Panc1 (cell line): Measurements from ENCODE around the gene MYBBP1A. TPM values are rescaled to one million over a fixed set of nuclear protein-coding genes. Genes with fewer than 3 reads are reported as not detected.

Experiments used
- ATAC-seq: fragments of 200-7000 bp; cut with Tn5 transposase; 2 replicates; pipeline ENCODE4 v1.9.1; 2020; ENCODE audit warnings: mild to moderate bottlenecking, moderate library complexity
- BruUV-seq: library from RNA; stranded (reverse); fragments of 400-500 nt; replicated peaks from 2 replicates; lab custom pipeline; 2021; lab: Mats Ljungman, UMichigan
- CTCF ChIA-PET: fragments of 300-600 bp; sonication (Branson Sonifier 250); formaldehyde crosslinking; loops from one replicate; lab custom pipeline; 2022; ENCODE audit warnings: antibody characterized with exemption; lab: Charles Lee
- POLR2A ChIA-PET: fragments of 300-600 bp; sonication (Branson Sonifier 250); formaldehyde crosslinking; loops from one replicate; lab custom pipeline; 2022; ENCODE audit warnings: antibody characterized with exemption; lab: Charles Lee
- DNase-seq: peaks from one replicate; pipeline ENCODE4 v3.0.0-alpha.2; 2010; ENCODE audit warnings: low read depth, low spot score
- H3K27ac ChIP-seq: 2 replicates; pipeline ENCODE4 v1.5.1; 2011; ENCODE audit warnings: mild to moderate bottlenecking, low read length, inconsistent platforms
- H3K27me3 ChIP-seq: fragments of 200-500 bp; sonication (Bioruptor generic); 2 replicates; pipeline ENCODE4 v1.6.0; 2014; ENCODE audit warnings: low read length, inconsistent platforms; ENCODE audit not compliant: control insufficient read depth, insufficient read depth
- H3K36me3 ChIP-seq: fragments of 200-500 bp; sonication (Bioruptor generic); 2 replicates; pipeline ENCODE4 v1.5.1; 2014; ENCODE audit warnings: inconsistent platforms, mild to moderate bottlenecking, low read length, moderate library complexity; ENCODE audit not compliant: control insufficient read depth, insufficient read depth
- H3K4me1 ChIP-seq: 2 replicates; pipeline ENCODE4 v1.5.1; 2011; ENCODE audit warnings: inconsistent platforms, mild to moderate bottlenecking, low read length, moderate library complexity; ENCODE audit not compliant: control insufficient read depth, insufficient read depth
- H3K4me3 ChIP-seq, 2 experiments: 2 replicates each; pipeline ENCODE4 v1.5.1; 2011 to 2012; ENCODE audit warnings: low read depth in 2 of 2, low read length in 2 of 2, mild to moderate bottlenecking in 2 of 2, inconsistent platforms in 1 of 2, moderate library complexity in 1 of 2
- H3K9me3 ChIP-seq: fragments of 200-500 bp; sonication (Bioruptor generic); 2 replicates; pipeline ENCODE4 v1.5.1; 2014; ENCODE audit warnings: low read depth, mild to moderate bottlenecking, inconsistent platforms, low read length, moderate library complexity; ENCODE audit not compliant: control insufficient read depth, insufficient read depth
- POLR2AphosphoS5 ChIP-seq: IDR thresholded peaks from 2 replicates; pipeline ENCODE4 v1.6.1; 2012; ENCODE audit warnings: mild to moderate bottlenecking, low read depth, low read length, moderate library complexity
- SIN3A ChIP-seq: IDR thresholded peaks from 2 replicates; pipeline ENCODE4 v1.6.1; 2012; ENCODE audit warnings: low read depth, mild to moderate bottlenecking, low read length, moderate library complexity, borderline replicate concordance; ENCODE audit not compliant: insufficient read depth
- TCF7L2 ChIP-seq: IDR thresholded peaks from 2 replicates; pipeline ENCODE4 v1.6.1; 2011; ENCODE audit warnings: mild to moderate bottlenecking, low read depth, low read length, inconsistent platforms
- in situ Hi-C: cut with HindIII; loops from 2 replicates; pipeline ENCODE4 v1.10.0; 2016; ENCODE audit warnings: low sequenced_read_pairs, low pct_unique_long_range_greater_than_20kb
- intact Hi-C: fragments of 100-400 bp; cut with micrococcal nuclease; formaldehyde crosslinking; loops from one replicate; pipeline ENCODE4 v1.10.0; 2022; ENCODE audit not compliant: unreplicated experiment
- total RNA-seq: library from RNA; stranded (reverse); gene quantifications from one replicate; pipeline ENCODE4 v1.2.1, GENCODE V29; 2021; ENCODE audit not compliant: unreplicated experiment
- TF ChIP-seq, protein P1 (sequence below): fragments of 450-650 bp; IDR thresholded peaks from 2 replicates; pipeline ENCODE4 v1.5.1; 2017; ENCODE audit warnings: mild to moderate bottlenecking
- TF ChIP-seq, protein P2 (sequence below), 2 experiments: IDR thresholded peaks; 2 replicates each; pipeline ENCODE4 v1.6.1; 2011 to 2012; ENCODE audit warnings: low read depth in 2 of 2, control low read depth in 1 of 2, low read length in 1 of 2, mild to moderate bottlenecking in 1 of 2, moderate library complexity in 1 of 2; ENCODE audit not compliant: insufficient read depth in 1 of 2

MYBBP1A gene
- total RNA-seq, 1 experiment from 2014 or later = 95.6 TPM

GRCh38 chr17:4513113-4514032 lies 41.8 kb downstream of the MYBBP1A start:
- no TSS peak for BruUV-seq
- intact Hi-C loops (no loop called here), in situ Hi-C loops (no loop called here)
- H3K4me1 ChIP-seq = no peaks in the 10 kb centered on the region
- no peaks in the 10 kb centered on the region for H3K27me3 ChIP-seq
- ATAC-seq = no peak
- ChIA-PET POLR2A (no interaction called here), CTCF (interaction anchor here (0.5 to 0.6 kb wide), 2 partner anchors 91 to 211 kb away, joined by 3 read pairs; no protein-coding TSS in a partner anchor)
- TF ChIP-seq POLR2AphosphoS5 = no peak
- TF ChIP-seq TCF7L2 = no peak
- no peak for TF ChIP-seq SIN3A
- TF ChIP-seq, protein P1, sequence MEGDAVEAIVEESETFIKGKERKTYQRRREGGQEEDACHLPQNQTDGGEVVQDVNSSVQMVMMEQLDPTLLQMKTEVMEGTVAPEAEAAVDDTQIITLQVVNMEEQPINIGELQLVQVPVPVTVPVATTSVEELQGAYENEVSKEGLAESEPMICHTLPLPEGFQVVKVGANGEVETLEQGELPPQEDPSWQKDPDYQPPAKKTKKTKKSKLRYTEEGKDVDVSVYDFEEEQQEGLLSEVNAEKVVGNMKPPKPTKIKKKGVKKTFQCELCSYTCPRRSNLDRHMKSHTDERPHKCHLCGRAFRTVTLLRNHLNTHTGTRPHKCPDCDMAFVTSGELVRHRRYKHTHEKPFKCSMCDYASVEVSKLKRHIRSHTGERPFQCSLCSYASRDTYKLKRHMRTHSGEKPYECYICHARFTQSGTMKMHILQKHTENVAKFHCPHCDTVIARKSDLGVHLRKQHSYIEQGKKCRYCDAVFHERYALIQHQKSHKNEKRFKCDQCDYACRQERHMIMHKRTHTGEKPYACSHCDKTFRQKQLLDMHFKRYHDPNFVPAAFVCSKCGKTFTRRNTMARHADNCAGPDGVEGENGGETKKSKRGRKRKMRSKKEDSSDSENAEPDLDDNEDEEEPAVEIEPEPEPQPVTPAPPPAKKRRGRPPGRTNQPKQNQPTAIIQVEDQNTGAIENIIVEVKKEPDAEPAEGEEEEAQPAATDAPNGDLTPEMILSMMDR = no peak
- TF ChIP-seq, protein P2, sequence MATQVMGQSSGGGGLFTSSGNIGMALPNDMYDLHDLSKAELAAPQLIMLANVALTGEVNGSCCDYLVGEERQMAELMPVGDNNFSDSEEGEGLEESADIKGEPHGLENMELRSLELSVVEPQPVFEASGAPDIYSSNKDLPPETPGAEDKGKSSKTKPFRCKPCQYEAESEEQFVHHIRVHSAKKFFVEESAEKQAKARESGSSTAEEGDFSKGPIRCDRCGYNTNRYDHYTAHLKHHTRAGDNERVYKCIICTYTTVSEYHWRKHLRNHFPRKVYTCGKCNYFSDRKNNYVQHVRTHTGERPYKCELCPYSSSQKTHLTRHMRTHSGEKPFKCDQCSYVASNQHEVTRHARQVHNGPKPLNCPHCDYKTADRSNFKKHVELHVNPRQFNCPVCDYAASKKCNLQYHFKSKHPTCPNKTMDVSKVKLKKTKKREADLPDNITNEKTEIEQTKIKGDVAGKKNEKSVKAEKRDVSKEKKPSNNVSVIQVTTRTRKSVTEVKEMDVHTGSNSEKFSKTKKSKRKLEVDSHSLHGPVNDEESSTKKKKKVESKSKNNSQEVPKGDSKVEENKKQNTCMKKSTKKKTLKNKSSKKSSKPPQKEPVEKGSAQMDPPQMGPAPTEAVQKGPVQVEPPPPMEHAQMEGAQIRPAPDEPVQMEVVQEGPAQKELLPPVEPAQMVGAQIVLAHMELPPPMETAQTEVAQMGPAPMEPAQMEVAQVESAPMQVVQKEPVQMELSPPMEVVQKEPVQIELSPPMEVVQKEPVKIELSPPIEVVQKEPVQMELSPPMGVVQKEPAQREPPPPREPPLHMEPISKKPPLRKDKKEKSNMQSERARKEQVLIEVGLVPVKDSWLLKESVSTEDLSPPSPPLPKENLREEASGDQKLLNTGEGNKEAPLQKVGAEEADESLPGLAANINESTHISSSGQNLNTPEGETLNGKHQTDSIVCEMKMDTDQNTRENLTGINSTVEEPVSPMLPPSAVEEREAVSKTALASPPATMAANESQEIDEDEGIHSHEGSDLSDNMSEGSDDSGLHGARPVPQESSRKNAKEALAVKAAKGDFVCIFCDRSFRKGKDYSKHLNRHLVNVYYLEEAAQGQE (IDR thresholded peaks at IDR 0.05; ENCODE audit: insufficient read depth in 1 of 2, low read depth in 2 of 2, low read length in 1 of 2) = no peak
- no peak for DNase-seq
- no peak overlapping the region for H3K27ac ChIP-seq
- H3K9me3 ChIP-seq = no peaks in the 10 kb centered on the region
- H3K4me3 ChIP-seq = no peak overlapping the region
- no peaks in the 10 kb centered on the region for H3K36me3 ChIP-seq

- DNase-seq = no peak
- no peak for ATAC-seq
- intact Hi-C loops (no loop called here), in situ Hi-C loops (no loop called here)
- Histone ChIP-seq H3K4me3 (no peak overlapping the region), H3K36me3 (no peaks in the 10 kb centered on the region), H3K27ac (no peak overlapping the region), H3K4me1 (no peaks in the 10 kb centered on the region), H3K27me3 (no peaks in the 10 kb centered on the region), H3K9me3 (no peaks in the 10 kb centered on the region)
- TF ChIP-seq, protein P2 (IDR thresholded peaks at IDR 0.05; ENCODE audit: insufficient read depth in 1 of 2, low read depth in 2 of 2, low read length in 1 of 2) = no peak
- TF ChIP-seq TCF7L2 (no peak), POLR2AphosphoS5 (no peak), SIN3A (no peak)
- TF ChIP-seq, protein P1 = no peak
- ChIA-PET CTCF (no interaction called here), POLR2A (no interaction called here)
- BruUV-seq = no TSS peak
Measured at GRCh38 chr17:4512156-4513112, 42.8 kb downstream of the MYBBP1A start.
